ENCODE measurements around the gene NUAK1. TPM values are rescaled to one million over a fixed set of nuclear protein-coding genes. Genes with fewer than 3 reads are reported as not detected.
A peak's percentile ranks its signal among the peaks of the same experiment; 100 is the strongest.

NUAK1 gene
- 10 to 100 TPM; 16.9 to 30.1 TPM for total RNA-seq

DNA sequence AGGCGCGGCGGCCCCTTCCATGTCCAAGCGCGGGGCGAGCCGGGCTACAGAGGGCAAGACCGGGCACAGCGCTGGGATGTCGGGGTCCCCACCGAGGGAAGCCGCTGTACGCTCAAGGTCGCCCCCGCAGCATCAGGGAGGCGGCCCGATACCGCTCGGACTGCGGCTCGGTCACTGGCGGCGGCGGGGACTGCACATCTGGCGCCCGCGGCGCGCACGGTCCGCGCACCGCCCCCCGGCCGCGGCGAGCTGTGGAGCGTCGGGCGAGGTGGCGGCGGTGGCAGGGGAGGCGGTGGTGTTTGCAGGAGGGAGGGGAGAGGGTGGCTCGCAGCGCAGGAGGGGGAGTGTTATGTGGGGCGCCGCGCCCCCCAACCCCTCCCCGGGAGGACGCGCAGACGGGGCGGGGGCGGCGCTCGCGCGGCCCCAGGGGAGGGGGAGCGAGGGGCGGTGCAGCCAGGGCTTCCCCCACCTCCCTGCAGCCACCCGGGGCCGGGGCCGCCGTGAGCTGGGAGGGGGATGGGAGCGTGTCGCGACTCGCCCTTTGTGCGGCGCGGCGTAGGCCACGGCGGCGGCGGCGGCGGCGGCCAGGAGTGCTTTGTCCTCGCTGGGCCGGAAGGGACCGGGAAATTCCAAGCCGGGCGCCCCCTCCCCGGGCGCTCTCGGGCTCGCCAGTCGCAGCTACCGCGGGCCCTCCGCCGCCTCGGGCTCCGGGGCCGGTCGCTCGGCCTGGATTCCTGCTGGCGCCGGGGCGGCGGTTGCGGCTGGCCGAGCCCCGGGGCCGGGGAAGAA is at the start of gene NUAK1:
Gene NUAK1, minus strand, starts transcription at position 322 of the 789 bp plus-strand sequence. Its CDS starts 301 bp downstream, at position 21.
- TF ChIP-seq, protein P1, sequence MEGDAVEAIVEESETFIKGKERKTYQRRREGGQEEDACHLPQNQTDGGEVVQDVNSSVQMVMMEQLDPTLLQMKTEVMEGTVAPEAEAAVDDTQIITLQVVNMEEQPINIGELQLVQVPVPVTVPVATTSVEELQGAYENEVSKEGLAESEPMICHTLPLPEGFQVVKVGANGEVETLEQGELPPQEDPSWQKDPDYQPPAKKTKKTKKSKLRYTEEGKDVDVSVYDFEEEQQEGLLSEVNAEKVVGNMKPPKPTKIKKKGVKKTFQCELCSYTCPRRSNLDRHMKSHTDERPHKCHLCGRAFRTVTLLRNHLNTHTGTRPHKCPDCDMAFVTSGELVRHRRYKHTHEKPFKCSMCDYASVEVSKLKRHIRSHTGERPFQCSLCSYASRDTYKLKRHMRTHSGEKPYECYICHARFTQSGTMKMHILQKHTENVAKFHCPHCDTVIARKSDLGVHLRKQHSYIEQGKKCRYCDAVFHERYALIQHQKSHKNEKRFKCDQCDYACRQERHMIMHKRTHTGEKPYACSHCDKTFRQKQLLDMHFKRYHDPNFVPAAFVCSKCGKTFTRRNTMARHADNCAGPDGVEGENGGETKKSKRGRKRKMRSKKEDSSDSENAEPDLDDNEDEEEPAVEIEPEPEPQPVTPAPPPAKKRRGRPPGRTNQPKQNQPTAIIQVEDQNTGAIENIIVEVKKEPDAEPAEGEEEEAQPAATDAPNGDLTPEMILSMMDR (IDR thresholded peaks at IDR 0.05), result peak in 1 of 2 donors; percentile 25
- H3K27ac ChIP-seq, result peak within 1 kb of the TSS; percentile 94 to 95
- DNase-seq (ENCODE audit: low spot score), result peak; percentile 73
- H3K9me3 ChIP-seq, result no peaks in the 10 kb centered on the region
- peak within 1 kb of the TSS; percentile 87 to 94 for H3K4me3 ChIP-seq
- H3K36me3 ChIP-seq, result no peaks in the 10 kb centered on the region
- no peaks in the 10 kb centered on the region for H3K27me3 ChIP-seq
- H3K4me1 ChIP-seq, result peaks cover 0 to 62% of the 10 kb centered on the region in 2 donors

DNA sequence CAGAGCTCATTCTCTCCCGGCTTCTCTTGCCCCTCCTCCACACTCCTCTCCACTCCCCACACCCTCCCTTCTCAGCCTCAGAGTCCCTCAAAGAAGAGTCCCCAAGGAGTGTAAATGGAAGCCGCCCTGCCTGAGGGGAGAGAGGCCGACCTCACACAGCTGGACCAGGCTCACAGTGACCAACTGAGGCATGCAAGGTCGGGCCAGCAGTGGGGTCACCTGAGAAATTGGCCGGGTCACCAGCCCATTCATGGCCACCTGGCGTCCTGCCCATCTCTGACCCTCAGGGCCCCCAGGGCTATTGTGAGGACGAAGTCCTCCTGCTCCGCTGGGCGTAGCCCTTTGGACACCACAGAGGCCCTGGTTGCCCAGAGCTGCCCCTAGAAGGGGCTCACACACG is 49.5 kb upstream of the NUAK1 start:
- no peak overlapping the region for H3K27ac ChIP-seq
- DNase-seq (ENCODE audit: low spot score), result no peak
- H3K27me3 ChIP-seq, result no peaks in the 10 kb centered on the region
- H3K36me3 ChIP-seq, result no peaks in the 10 kb centered on the region
- H3K4me3 ChIP-seq, result no peak overlapping the region
- TF ChIP-seq, protein P1 (IDR thresholded peaks at IDR 0.05), result no peak
- no peaks in the 10 kb centered on the region for H3K9me3 ChIP-seq
- H3K4me1 ChIP-seq, result no peaks in the 10 kb centered on the region

DNA sequence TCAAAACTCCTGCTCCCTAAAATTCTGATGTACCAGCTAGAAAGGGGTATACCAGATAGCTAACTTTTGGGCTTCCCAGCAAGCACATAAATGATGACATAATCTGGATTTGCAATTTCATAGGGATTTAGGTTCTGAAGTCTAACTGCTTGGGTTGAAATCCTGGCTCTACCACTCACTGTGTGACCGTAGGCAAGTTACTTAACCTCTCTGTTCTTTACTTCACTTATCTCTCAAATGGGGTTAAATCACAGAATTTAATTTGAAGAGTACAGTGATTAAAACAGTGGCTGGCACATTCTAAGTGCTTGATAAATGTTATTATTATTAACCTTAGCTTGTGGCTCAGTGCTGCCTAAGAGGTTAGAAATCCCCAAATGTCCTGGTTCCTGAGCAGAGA is 49.1 kb upstream of the NUAK1 start:
- Histone ChIP-seq H3K4me3 (no peak overlapping the region), H3K4me1 (no peaks in the 10 kb centered on the region), H3K27me3 (no peaks in the 10 kb centered on the region), H3K36me3 (no peaks in the 10 kb centered on the region), H3K9me3 (no peaks in the 10 kb centered on the region), H3K27ac (no peak overlapping the region)
- TF ChIP-seq, protein P1 (IDR thresholded peaks at IDR 0.05), result no peak
- DNase-seq (ENCODE audit: low spot score), result no peak

DNA sequence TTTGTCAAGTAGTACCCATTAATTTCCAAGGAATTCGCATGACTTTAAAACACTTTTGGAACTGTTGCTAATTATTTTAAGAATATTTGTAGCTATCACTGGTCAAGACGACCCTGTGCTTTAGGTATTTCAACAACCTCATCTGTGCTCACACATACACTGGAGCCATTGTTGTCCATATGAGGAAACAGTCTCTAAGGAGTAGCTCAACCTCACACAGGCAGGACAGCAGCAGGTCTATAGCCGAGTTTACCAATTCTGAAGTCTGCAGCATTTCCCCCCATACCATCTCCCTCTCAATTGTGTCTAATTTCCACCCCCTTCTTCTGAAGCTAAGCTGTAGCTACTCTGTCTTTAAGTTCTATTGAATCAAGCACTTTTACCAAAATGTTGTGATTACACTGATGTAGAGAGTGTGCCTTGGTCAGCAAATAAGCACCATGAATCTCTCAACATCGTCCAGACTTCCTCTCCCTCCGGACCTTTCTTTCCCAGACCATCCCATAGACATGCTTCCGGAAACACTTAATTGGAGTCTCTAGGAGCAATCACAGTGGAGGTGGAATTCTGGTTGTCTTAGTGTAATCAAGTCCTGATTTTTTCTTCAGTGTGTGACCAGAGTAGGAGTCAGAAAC is 48.5 kb upstream of the NUAK1 start:
- TF ChIP-seq, protein P1 (IDR thresholded peaks at IDR 0.05), result no peak

DNA sequence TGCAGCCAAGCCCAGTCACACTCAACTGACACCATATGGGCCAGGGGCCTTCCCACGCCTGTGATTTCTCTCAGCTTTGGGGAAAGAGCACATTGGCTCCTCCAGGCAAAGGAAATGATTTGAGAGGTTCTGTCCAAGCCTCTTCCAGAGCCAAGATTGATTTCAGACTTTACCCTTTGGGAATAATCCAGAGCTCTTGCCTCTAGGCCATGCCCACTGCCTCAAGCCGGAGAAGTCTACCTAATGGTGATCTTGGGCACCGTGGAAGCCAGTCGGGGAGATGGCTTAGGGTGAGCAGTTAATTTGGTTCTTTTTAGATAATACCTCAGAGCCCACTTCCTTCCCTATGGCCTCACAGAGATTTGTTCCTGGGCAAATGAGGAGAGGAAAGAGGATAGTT is 45.0 kb upstream of the NUAK1 start:
- no peaks in the 10 kb centered on the region for H3K27me3 ChIP-seq
- H3K4me1 ChIP-seq, result no peaks in the 10 kb centered on the region
- no peak overlapping the region for H3K4me3 ChIP-seq
- no peak for DNase-seq (ENCODE audit: low spot score)
- H3K27ac ChIP-seq, result no peak overlapping the region
- H3K36me3 ChIP-seq, result no peaks in the 10 kb centered on the region
- no peaks in the 10 kb centered on the region for H3K9me3 ChIP-seq
- TF ChIP-seq, protein P1 (IDR thresholded peaks at IDR 0.05), result no peak

More for the DNA sequence above, 48.5 kb upstream of the NUAK1 start:
- Histone ChIP-seq H3K9me3 (no peaks in the 10 kb centered on the region), H3K36me3 (no peaks in the 10 kb centered on the region), H3K4me1 (no peaks in the 10 kb centered on the region), H3K4me3 (no peak overlapping the region), H3K27me3 (no peaks in the 10 kb centered on the region), H3K27ac (no peak overlapping the region)
- no peak for DNase-seq (ENCODE audit: low spot score)

Data from right atrium auricular region (tissue), 2 donors.